A549 (cell line): Measurements from ENCODE around the gene TSPO2. TPM values are rescaled to one million over a fixed set of nuclear protein-coding genes. Genes with fewer than 3 reads are reported as not detected.
A peak's percentile ranks its signal among the peaks of the same experiment; 100 is the strongest.

Experiments
- ATAC-seq, 2 experiments: fragments of 200-7000 bp in 1 of 2; fragments of >200 bp in 1 of 2; cut with Nextera tagmentation in 1 of 2; cut with Tn5 transposase in 1 of 2; 3 replicates each; pipeline versions ENCODE4 v1.8.0 to v1.9.1; 2018 to 2020; ENCODE audit warnings: mild to moderate bottlenecking in 1 of 2, moderate library complexity in 1 of 2
- CTCF ChIA-PET: fragments of 300-600 bp; sonication (Branson Sonifier 250); formaldehyde crosslinking; extraction: SDS; loops from one replicate; lab custom pipeline; 2021; ENCODE audit warnings: antibody characterized with exemption, inconsistent platforms; lab: Yijun Ruan, JAX
- POLR2A ChIA-PET: fragments of 350-600 bp; formaldehyde crosslinking; extraction: SDS; loops from one replicate; lab custom pipeline; 2021; ENCODE audit warnings: antibody characterized with exemption, inconsistent platforms; lab: Yijun Ruan, JAX
- DNase-seq, 2 experiments: peaks; one replicate each; pipeline versions ENCODE4 v3.0.0 to v3.0.0-alpha.2; 2011 to 2016; ENCODE audit warnings: low read depth in 1 of 2, low spot score in 1 of 2
- FAIRE-seq: peaks from 2 replicates; lab custom pipeline; 2011; peaks lifted over from hg19 to GRCh38; lab: Jason Lieb, UNC
- H3K27ac ChIP-seq, 2 experiments: fragments of >200 bp; sonication (Bioruptor Twin); formaldehyde crosslinking; 3 replicates each; pipeline ENCODE4 v1.5.1; 2016 to 2017
- H3K4me1 ChIP-seq: fragments of >200 bp; sonication (Bioruptor Twin); formaldehyde crosslinking; 3 replicates; pipeline ENCODE4 v1.6.1; 2016
- H3K4me2 ChIP-seq: fragments of >200 bp; sonication (Bioruptor Twin); formaldehyde crosslinking; 3 replicates; pipeline ENCODE4 v1.6.1; 2016
- H3K4me3 ChIP-seq: fragments of >200 bp; sonication (Bioruptor Twin); formaldehyde crosslinking; 3 replicates; pipeline ENCODE4 v1.5.1; 2016
- H3K9me3 ChIP-seq: fragments of >200 bp; sonication (Bioruptor Twin); formaldehyde crosslinking; 3 replicates; pipeline ENCODE4 v1.6.1; 2016
- CBX2 ChIP-seq: fragments of 200-600 bp; sonication (generic); IDR thresholded peaks from 2 replicates; pipeline ENCODE4 v1.6.1; 2016; ENCODE audit warnings: low read depth, mild to moderate bottlenecking, borderline replicate concordance
- CBX8 ChIP-seq: fragments of 200-600 bp; sonication (generic); IDR thresholded peaks from 2 replicates; pipeline ENCODE4 v1.6.1; 2016
- EHF ChIP-seq: fragments of 250-450 bp; sonication (Bioruptor Pico); IDR thresholded peaks from 2 replicates; pipeline ENCODE4 v1.5.0; 2020; ENCODE audit warnings: mild to moderate bottlenecking
- EP300 ChIP-seq, 2 experiments: fragments of >200 bp; sonication (Bioruptor Twin); formaldehyde crosslinking; IDR thresholded peaks; 2 replicates in 1 of 2; 3 replicates in 1 of 2; pipeline ENCODE4 v1.6.1; 2016 to 2017
- FOSL2 ChIP-seq, 2 experiments: fragments of 450-650 bp in 1 of 2; fragments of >200 bp in 1 of 2; sonication (Bioruptor Twin) in 1 of 2; formaldehyde crosslinking; IDR thresholded peaks; 2 replicates each; pipeline versions ENCODE4 v1.5.0 to v1.6.1; 2016 to 2020; ENCODE audit warnings: mild to moderate bottlenecking in 1 of 2, moderate library complexity in 1 of 2
- HDAC2 ChIP-seq: fragments of 200-600 bp; sonication (generic); IDR thresholded peaks from 2 replicates; pipeline ENCODE4 v1.6.1; 2016
- HEYL ChIP-seq: fragments of 250-450 bp; sonication (Bioruptor Pico); IDR thresholded peaks from 2 replicates; pipeline ENCODE4 v1.8.0; 2021; ENCODE audit warnings: mild to moderate bottlenecking, moderate library complexity
- JUN ChIP-seq, 2 experiments: fragments of >200 bp; sonication (Bioruptor Twin); formaldehyde crosslinking; IDR thresholded peaks; 2 replicates in 1 of 2; 3 replicates in 1 of 2; pipeline ENCODE4 v1.6.1; 2016 to 2017
- JUNB ChIP-seq: fragments of >200 bp; sonication (Bioruptor Twin); formaldehyde crosslinking; IDR thresholded peaks from 2 replicates; pipeline ENCODE4 v1.6.1; 2016
- KDM5A ChIP-seq: fragments of 200-600 bp; sonication (generic); IDR thresholded peaks from 2 replicates; pipeline ENCODE4 v1.6.1; 2016; ENCODE audit warnings: antibody characterized with exemption, mild to moderate bottlenecking
- MAFK ChIP-seq: fragments of 450-650 bp; IDR thresholded peaks from 2 replicates; pipeline ENCODE4 v1.6.1; 2014; ENCODE audit not compliant: partially characterized antibody
- MAZ ChIP-seq: fragments of 150-350 bp; IDR thresholded peaks from 2 replicates; pipeline ENCODE4 v1.6.1; 2014; ENCODE audit warnings: antibody characterized with exemption, low read depth, low read length, borderline replicate concordance
- MYC ChIP-seq: IDR thresholded peaks from 2 replicates; pipeline ENCODE4 v1.6.1; 2012; ENCODE audit warnings: mild to moderate bottlenecking, inconsistent platforms, low read length, improper control_type of control experiment, borderline replicate concordance
- NPAS2 ChIP-seq: fragments of 250-450 bp; sonication (Bioruptor Pico); IDR thresholded peaks from 2 replicates; pipeline ENCODE4 v1.8.0; 2022; ENCODE audit warnings: mild to moderate bottlenecking, moderate library complexity, borderline replicate concordance
- PHF8 ChIP-seq: fragments of 200-600 bp; sonication (generic); IDR thresholded peaks from 2 replicates; pipeline ENCODE4 v1.6.1; 2016; ENCODE audit warnings: low read depth, mild to moderate bottlenecking, antibody characterized with exemption, moderate library complexity, borderline replicate concordance
- POLR2AphosphoS2 ChIP-seq: conservative IDR thresholded peaks from 2 replicates; pipeline ENCODE4 v1.6.1; 2012; ENCODE audit warnings: low read length, improper control_type of control experiment, inconsistent platforms
- RAD21 ChIP-seq, 2 experiments: fragments of >200 bp in 1 of 2; sonication (Bioruptor Twin) in 1 of 2; formaldehyde crosslinking in 1 of 2; IDR thresholded peaks in 1 of 2; conservative IDR thresholded peaks in 1 of 2; 2 replicates in 1 of 2; 3 replicates in 1 of 2; pipeline ENCODE4 v1.6.1; 2012 to 2018; ENCODE audit warnings: inconsistent platforms in 1 of 2
- RARB ChIP-seq: fragments of 250-450 bp; sonication (Bioruptor Pico); IDR thresholded peaks from 2 replicates; pipeline ENCODE4 v1.8.0; 2021; ENCODE audit warnings: mild to moderate bottlenecking, moderate library complexity
- RCOR1 ChIP-seq: fragments of 150-350 bp; IDR thresholded peaks from 2 replicates; pipeline ENCODE4 v1.6.1; 2014; ENCODE audit warnings: antibody characterized with exemption, low read length, low read depth
- RFX5 ChIP-seq: fragments of 450-650 bp; IDR thresholded peaks from 2 replicates; pipeline ENCODE4 v1.7.1; 2014; ENCODE audit warnings: antibody characterized with exemption, mild to moderate bottlenecking, moderate library complexity
- RNF2 ChIP-seq: fragments of 200-600 bp; sonication (generic); IDR thresholded peaks from 2 replicates; pipeline ENCODE4 v1.6.1; 2016; ENCODE audit warnings: low read depth, mild to moderate bottlenecking, antibody characterized with exemption, moderate library complexity, borderline replicate concordance
- SMC3 ChIP-seq: fragments of >200 bp; sonication (Bioruptor Twin); formaldehyde crosslinking; IDR thresholded peaks from 3 replicates; pipeline ENCODE4 v1.6.1; 2018; ENCODE audit warnings: inconsistent platforms
- TP53 ChIP-seq: fragments of 250-450 bp; sonication (Bioruptor Pico); IDR thresholded peaks from 2 replicates; pipeline ENCODE4 v1.5.0; 2021; ENCODE audit warnings: mild to moderate bottlenecking, moderate library complexity
- ZC3H11A ChIP-seq: fragments of 450-650 bp; IDR thresholded peaks from 2 replicates; pipeline ENCODE4 v1.6.1; 2014; ENCODE audit warnings: antibody characterized with exemption, mild to moderate bottlenecking
- ZFP36 ChIP-seq: fragments of 450-650 bp; IDR thresholded peaks from 2 replicates; pipeline ENCODE4 v1.6.1; 2014; ENCODE audit warnings: borderline replicate concordance; ENCODE audit not compliant: partially characterized antibody
- ZSCAN20 ChIP-seq: fragments of 250-450 bp; sonication (Bioruptor Pico); IDR thresholded peaks from 2 replicates; pipeline ENCODE4 v1.8.0; 2022; ENCODE audit warnings: mild to moderate bottlenecking, moderate library complexity
- WGBS: methylation state at CpG from one replicate; pipeline ENCODE4 v1.1.6; 2017; ENCODE audit errors: missing lambda C conversion rate; 5-methylcytosine and 5-hydroxymethylcytosine counted together
- polyA plus RNA-seq, 4 experiments: library from polyadenylated mRNA; depleted of rRNA in 3 of 4; stranded (reverse); fragments of >200 nt; fragmentation: RNase III in 1 of 4; extraction: RNeasy Plus Mini Kit Qiagen cat#74134 plus additional on column Dnase treatment in 1 of 4; gene quantifications; 2 replicates in 3 of 4; 3 replicates in 1 of 4; pipeline ENCODE4 v1.2.3, GENCODE V29; 2011 to 2017
- TF ChIP-seq, protein P1 (sequence below): fragments of 200-600 bp; sonication (generic); IDR thresholded peaks from 2 replicates; pipeline ENCODE4 v1.6.1; 2016; ENCODE audit warnings: antibody characterized with exemption, mild to moderate bottlenecking, moderate library complexity
- TF ChIP-seq, protein P2 (sequence below): IDR thresholded peaks from 2 replicates; pipeline ENCODE4 v1.6.1; 2012; ENCODE audit warnings: low read depth, borderline replicate concordance
- TF ChIP-seq, protein P3 (sequence below): fragments of 450-650 bp; IDR thresholded peaks from 2 replicates; pipeline ENCODE4 v1.6.1; 2014; ENCODE audit warnings: antibody characterized with exemption

TSPO2 gene
- polyA plus RNA-seq, 2 of the 4 experiments (the other 2 are of a cell fraction), result not detected

DNA sequence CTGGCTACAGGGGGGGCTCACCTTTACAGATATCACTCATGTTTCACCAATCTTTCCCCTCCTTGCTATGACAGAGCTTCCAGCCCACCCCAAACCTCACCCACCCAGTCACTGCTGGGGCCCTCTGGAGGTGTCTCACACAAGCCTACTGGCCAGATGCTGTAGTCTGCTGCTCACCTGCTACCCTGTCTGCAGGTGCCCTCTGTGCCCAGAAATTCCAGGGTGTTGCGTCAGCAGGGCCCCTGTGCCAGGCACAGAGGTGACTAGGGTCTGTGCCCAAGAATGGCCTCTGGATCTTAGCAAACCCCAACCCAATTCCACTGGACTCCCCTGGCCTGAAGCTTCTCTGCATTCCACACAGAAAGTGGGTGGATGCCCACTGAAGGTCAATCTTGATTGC lies 24.6 kb upstream of the TSPO2 start:
- Histone ChIP-seq H3K4me2 (no peak overlapping the region), H3K9me3 (peaks cover 6% of the 10 kb centered on the region; the same call in 1 of the 3 replicates)
- TF ChIP-seq, protein P1, sequence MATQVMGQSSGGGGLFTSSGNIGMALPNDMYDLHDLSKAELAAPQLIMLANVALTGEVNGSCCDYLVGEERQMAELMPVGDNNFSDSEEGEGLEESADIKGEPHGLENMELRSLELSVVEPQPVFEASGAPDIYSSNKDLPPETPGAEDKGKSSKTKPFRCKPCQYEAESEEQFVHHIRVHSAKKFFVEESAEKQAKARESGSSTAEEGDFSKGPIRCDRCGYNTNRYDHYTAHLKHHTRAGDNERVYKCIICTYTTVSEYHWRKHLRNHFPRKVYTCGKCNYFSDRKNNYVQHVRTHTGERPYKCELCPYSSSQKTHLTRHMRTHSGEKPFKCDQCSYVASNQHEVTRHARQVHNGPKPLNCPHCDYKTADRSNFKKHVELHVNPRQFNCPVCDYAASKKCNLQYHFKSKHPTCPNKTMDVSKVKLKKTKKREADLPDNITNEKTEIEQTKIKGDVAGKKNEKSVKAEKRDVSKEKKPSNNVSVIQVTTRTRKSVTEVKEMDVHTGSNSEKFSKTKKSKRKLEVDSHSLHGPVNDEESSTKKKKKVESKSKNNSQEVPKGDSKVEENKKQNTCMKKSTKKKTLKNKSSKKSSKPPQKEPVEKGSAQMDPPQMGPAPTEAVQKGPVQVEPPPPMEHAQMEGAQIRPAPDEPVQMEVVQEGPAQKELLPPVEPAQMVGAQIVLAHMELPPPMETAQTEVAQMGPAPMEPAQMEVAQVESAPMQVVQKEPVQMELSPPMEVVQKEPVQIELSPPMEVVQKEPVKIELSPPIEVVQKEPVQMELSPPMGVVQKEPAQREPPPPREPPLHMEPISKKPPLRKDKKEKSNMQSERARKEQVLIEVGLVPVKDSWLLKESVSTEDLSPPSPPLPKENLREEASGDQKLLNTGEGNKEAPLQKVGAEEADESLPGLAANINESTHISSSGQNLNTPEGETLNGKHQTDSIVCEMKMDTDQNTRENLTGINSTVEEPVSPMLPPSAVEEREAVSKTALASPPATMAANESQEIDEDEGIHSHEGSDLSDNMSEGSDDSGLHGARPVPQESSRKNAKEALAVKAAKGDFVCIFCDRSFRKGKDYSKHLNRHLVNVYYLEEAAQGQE, result no peak
- no peak for TF ChIP-seq NPAS2 (CRISPR knock-in tag)
- TF ChIP-seq RNF2, result no peak
- TF ChIP-seq CBX8, result no peak
- TF ChIP-seq ZFP36, result no peak
- TF ChIP-seq TP53 (CRISPR knock-in tag), result no peak
- no peak for TF ChIP-seq MAZ
- no peak for TF ChIP-seq ZSCAN20 (CRISPR knock-in tag)
- TF ChIP-seq MAFK, result no peak
- TF ChIP-seq, all 56 proteins: peak for 0
- CTCF ChIA-PET, result interaction anchor here (1.4 to 3.7 kb wide), 4 partner anchors 10 to 123 kb away, joined by 3 to 21 read pairs (median 6); partner anchors contain the start of gene UNC5CL
- Histone ChIP-seq H3K4me1 (peaks cover 50% of the 10 kb centered on the region), H3K4me3 (no peak overlapping the region), H3K27ac (peak overlapping the region; percentile 58 to 80; a peak in 5 of 6 replicates)
- no peak for ATAC-seq
- POLR2A ChIA-PET, result no interaction called here
- FAIRE-seq, result no peak
- WGBS, result no CpG with 5 or more reads among the region's 1 CpG
- no peak for DNase-seq

GRCh38 chr6:41021832-41022231 lies 20.4 kb upstream of the TSPO2 start:
- no peak for FAIRE-seq
- DNase-seq, result peak; percentile 45 to 83
- peak; percentile 98 for ATAC-seq
- ChIA-PET POLR2A (no interaction called here), CTCF (interaction anchor here (0.6 to 8.0 kb wide), 12 partner anchors 15 to 175 kb away, joined by 3 to 71 read pairs (median 4); partner anchors contain the start of gene UNC5CL)
- Histone ChIP-seq H3K4me2 (peak overlapping the region; percentile 62), H3K27ac (peak overlapping the region; percentile 74 to 80), H3K4me1 (peaks cover 30% of the 10 kb centered on the region), H3K4me3 (no peak overlapping the region), H3K9me3 (peaks cover 6% of the 10 kb centered on the region; the same call in 1 of the 3 replicates)
- 17% methylated on average over 3 of the region's 3 CpGs for WGBS
- TF ChIP-seq, protein P2, sequence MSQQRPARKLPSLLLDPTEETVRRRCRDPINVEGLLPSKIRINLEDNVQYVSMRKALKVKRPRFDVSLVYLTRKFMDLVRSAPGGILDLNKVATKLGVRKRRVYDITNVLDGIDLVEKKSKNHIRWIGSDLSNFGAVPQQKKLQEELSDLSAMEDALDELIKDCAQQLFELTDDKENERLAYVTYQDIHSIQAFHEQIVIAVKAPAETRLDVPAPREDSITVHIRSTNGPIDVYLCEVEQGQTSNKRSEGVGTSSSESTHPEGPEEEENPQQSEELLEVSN, result no peak
- TF ChIP-seq TP53 (CRISPR knock-in tag) (no peak), ZFP36 (no peak), EHF (no peak), FOSL2 (IDR thresholded peaks at IDR 0.05) (no peak), FOSL2 (CRISPR knock-in tag; IDR thresholded peaks at IDR 0.05) (peak; percentile 20; the same call in 1 of the 2 replicates), EP300 (IDR thresholded peaks at IDR 0.05) (no peak), HDAC2 (no peak), PHF8 (no peak), KDM5A (no peak), JUNB (no peak), JUN (IDR thresholded peaks at IDR 0.05) (no peak), RFX5 (no peak), MYC (no peak), HEYL (CRISPR knock-in tag) (no peak), POLR2AphosphoS2 (no peak), RCOR1 (no peak), RAD21 (conservative IDR thresholded peaks at IDR 0.05 in 1 of 2, IDR thresholded peaks at IDR 0.05 in 1 of 2) (peak; percentile 87 to 88), CBX8 (no peak), ZC3H11A (no peak), SMC3 (peak; percentile 87), RARB (no peak), CBX2 (no peak)
- TF ChIP-seq, protein P3, sequence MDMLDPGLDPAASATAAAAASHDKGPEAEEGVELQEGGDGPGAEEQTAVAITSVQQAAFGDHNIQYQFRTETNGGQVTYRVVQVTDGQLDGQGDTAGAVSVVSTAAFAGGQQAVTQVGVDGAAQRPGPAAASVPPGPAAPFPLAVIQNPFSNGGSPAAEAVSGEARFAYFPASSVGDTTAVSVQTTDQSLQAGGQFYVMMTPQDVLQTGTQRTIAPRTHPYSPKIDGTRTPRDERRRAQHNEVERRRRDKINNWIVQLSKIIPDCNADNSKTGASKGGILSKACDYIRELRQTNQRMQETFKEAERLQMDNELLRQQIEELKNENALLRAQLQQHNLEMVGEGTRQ, result no peak
- TF ChIP-seq, protein P1, result no peak
